A172 (cell line): ENCODE results near the gene CERS5. TPM values are rescaled to one million over a fixed set of nuclear protein-coding genes. Genes with fewer than 3 reads are reported as not detected.
"Not testable (repeated sequence)": the region's sequence is repeated elsewhere in the genome, so short reads cannot be mapped to it uniquely, and the experiment has no call there.

ENCODE experiments used
- DNase-seq: peaks from one replicate; pipeline ENCODE4 v3.0.0-alpha.2; 2015; ENCODE audit warnings: low spot score
- total RNA-seq: library from RNA; depleted of rRNA; stranded (reverse); fragments of >200 nt; shearing (Covaris generic); gene quantifications from 2 replicates; pipeline ENCODE4 v1.2.3, GENCODE V29; 2014

Gene CERS5
- total RNA-seq, 1 experiment from 2014 or later, result 19.2 TPM

- DNase-seq, result peak; percentile 15
Measured at GRCh38 chr12:50103767-50104321, 63.3 kb downstream of the CERS5 start, which contains the start of gene GPD1. Gene GPD1 (plus strand): TSS chr12:50104008. CDS start chr12:50104051, 43 bp downstream.

DNA sequence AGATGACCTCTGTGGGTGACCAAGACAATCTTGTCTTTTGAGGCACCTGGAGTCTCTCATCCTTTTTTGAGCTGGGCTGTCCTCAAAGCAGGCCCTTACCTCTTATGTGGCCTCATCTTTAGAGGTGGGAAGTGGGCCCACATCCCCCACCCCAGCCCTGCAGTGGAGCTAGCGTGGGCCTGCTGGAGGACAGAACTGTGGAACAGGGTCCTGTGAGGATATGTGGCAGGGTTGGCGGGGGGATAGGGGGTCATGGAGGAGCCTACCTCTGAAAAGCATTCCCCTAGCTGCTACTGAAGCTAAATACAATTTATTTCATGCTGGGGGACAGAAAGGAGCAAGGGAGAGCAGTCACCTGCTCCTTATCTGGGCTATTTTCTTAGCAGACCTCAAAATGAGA lies 63.8 kb downstream of the CERS5 start:
- no peak for DNase-seq

- DNase-seq, result no peak
Measured at GRCh38 chr12:50102646-50103309, 64.4 kb downstream of the CERS5 start.

- DNase-seq, result no peak
Measured at GRCh38 chr12:50102131-50102531, 65.0 kb downstream of the CERS5 start.

DNA sequence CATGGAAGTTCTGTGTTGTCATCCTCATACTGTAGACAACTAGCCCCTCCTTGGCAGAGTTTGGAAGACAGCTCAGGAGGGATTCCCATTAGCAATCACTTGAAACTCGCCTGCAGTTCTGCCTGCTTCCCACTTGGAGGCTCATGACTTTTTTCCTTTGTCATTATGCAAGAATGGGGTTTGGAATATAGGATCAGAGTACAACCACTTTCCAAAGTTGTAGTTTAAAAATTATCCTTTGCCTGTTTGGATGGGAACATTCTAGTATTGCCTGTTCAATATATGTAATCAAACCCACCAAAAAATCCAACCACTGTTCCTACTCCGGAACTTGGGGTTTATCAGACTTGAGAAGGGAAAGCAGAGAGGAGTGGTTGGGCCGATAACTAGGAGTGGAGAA lies 65.5 kb downstream of the CERS5 start:
- DNase-seq, result peak; percentile 38

DNA sequence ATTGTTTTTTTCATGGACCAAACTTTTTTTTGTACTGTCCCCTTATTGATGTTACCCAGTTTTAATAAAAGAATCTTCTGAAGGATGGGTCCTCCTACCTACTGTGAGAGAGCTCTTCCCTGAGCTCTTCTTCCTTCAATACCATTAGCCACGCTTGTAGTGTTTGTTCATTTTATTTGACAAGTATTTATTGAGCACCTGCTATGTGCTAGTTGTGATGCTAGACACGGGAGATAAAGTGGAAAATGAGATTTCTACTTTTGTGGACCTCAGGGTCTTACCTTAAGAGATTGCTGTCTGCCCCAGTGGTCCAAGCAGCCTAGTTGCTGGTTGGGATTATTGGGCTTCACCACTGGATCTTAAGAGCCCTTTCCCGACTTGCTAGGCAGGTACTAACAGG lies 66.6 kb downstream of the CERS5 start:
- DNase-seq, result no peak

- peak; percentile 38 for DNase-seq
Measured at GRCh38 chr12:50099302-50100008, 67.7 kb downstream of the CERS5 start.

GRCh38 chr12:50097952-50098351 lies 69.2 kb downstream of the CERS5 start:
- no peak for DNase-seq

GRCh38 chr12:50090391-50090790 lies 76.8 kb downstream of the CERS5 start:
- no peak for DNase-seq

DNA sequence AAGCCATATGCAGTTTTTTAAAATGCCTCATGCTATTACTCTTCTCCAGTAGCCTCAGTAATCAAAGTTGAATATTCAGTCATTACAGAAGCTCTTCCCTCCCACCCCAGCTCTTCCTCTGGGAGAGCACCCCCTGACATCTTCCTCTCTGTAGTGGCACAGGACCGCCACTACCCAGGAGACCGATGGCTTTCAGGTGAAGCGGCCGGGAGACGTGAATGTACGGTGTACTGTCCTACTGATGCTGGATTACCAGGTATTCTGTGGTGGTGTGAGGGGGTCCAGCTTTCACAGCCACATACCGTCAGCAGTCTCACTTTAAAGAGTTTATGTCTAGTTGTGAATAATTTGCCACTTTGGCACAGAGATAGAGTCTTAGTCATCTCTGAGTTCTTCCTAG lies 77.4 kb downstream of the CERS5 start:
- DNase-seq, result no peak

DNA sequence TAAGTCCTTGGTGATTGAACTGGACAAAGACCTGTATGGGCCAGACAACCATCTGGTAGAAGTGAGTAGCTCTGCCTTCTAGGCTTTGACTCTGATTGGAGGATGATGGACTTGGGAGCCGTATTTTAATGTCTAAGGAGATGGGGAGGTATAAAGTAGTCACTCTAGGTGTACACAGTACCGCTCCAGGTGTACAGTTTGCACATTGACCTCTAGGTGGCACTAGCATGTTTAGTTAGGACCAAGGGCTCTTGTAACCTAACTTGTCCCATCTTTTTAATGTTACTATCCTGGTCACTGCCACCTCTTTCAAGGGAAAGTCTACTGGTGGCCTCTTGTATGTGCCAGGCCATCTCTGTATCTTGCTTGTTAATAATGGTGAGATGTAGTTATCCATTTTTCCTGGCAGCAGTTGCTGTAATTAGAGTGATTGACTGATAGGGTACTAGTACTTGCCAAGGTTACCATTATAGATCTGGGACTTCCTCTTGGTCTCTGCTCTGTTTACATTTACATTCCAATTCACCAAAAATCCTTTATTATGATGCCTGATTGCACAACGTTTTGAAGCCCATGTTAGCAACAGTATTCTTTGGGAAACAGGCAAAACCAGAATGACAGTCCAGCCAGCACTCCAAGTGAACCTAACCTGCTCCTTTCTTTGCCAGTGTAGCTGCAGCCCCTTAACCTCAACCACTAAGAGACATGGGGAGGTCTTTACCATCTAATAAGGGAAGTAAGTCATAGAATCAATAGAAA lies 78.4 kb downstream of the CERS5 start:
- peak; percentile 53 for DNase-seq

- no peak for DNase-seq
Measured at GRCh38 chr12:50087995-50088394, 79.2 kb downstream of the CERS5 start.

DNA sequence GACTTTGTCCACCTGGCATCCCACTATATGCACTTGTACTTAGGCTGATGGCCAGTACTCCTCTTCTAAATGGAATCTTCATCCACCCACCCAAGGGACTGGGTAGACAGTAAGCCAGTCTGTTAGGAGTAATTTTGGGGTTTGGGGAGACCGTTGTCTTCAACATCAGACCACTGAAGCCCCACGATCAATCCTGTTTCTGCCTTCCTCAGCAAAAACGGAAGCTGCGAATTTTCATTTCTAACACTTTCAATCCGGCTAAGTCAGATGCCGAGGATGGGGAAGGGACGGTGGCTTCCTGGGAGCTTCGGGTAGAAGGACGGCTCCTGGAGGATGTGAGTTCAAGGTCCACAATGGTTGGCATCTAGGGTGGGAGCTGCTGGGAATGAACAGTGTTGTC lies 80.0 kb downstream of the CERS5 start:
- DNase-seq, result no peak

DNA sequence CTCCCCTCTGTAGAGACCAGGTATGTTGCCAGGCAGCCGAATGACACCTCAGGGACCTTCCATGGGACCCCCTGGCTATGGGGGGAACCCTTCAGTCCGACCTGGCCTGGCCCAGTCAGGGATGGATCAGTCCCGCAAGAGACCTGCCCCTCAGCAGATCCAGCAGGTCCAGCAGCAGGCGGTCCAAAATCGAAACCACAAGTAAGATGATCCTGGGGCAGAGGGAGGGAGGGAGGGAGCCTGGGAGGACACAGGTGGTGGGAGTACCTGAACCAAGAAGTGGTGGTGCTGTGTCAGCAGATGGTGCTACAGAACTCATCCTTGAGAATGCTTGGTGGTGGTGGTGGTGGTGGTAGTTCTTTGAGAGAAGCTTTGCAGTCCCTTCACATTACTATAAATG lies 81.0 kb downstream of the CERS5 start:
- no peak for DNase-seq

- no peak for DNase-seq
Measured at GRCh38 chr12:50085615-50086072, 81.5 kb downstream of the CERS5 start.

DNA sequence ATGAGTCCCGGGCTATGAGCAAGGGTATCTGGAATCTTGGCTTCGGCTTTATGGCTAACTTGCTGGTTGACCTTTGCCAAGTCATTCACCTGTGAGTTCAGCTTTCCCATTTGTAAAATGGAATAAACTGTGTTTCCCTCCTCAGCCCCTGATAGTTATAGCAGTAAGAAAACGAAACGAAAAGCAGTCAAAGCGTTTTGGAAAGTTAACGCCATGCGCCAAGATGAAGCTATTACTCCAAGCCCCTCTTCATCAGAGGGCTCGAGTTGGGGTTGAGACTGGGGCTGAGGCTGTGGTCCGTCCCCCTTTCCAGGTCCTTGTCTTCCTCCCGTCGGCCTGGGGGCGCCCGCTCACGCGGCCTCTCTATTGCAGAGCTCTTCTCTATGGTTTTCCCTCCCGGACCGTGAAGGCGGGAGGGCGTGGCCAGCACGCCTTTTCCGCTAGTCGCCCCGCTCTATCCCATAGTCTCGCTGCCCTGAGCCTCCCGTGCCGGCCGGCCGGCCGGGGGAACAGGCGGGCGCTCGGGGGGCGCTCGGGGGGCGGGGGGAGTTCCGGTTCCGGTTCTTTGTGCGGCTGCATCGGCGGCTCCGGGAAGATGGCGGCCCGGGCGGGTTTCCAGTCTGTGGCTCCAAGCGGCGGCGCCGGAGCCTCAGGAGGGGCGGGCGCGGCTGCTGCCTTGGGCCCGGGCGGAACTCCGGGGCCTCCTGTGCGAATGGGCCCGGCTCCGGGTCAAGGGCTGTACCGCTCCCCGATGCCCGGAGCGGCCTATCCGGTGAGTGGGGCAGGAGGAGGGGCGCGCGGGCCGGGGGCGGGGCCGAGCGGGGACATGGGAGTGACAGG lies 82.2 kb downstream of the CERS5 start, which contains the start of gene SMARCD1:
Gene SMARCD1 (plus strand): TSS at position 568 of the 840 bp plus-strand sequence. CDS start 28 bp downstream, at position 596.
- peak; percentile 85 for DNase-seq

- DNase-seq, result not testable (repeated sequence)
Measured at GRCh38 chr12:50084409-50084774, 82.8 kb downstream of the CERS5 start.

- no peak for DNase-seq
Measured at GRCh38 chr12:50083301-50083700, 83.9 kb downstream of the CERS5 start.

- DNase-seq, result no peak
Measured at GRCh38 chr12:50082644-50083043, 84.5 kb downstream of the CERS5 start.

- no peak for DNase-seq
Measured at GRCh38 chr12:50081096-50081808, 85.9 kb downstream of the CERS5 start.

- DNase-seq, result no peak
Measured at GRCh38 chr12:50079771-50080170, 87.4 kb downstream of the CERS5 start.
